Measurements from ENCODE around the gene COL7A1.

DNA sequence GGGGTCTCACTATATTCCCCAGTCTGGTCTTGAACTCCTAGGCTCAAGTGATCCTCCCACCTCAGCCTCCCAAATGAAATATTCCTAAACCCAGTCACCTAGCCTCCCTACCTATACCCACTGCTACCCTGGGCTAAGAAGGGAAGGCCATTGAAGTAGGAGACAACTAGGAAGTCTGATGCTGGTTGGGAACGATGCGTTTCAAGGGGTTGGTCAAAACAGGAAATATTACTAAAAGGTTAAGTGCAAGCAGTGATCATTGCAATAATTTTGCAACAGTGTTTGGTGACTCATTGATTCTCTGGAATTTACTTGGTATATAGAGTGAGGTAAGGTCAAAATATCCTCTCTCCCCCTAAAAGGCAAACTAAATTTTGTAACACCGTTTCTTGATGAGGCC is 18.9 kb upstream of the COL7A1 start:
- TF ChIP-seq YY1 (IDR thresholded peaks at IDR 0.05; ENCODE audit: low read depth), result no peak
- TF ChIP-seq NFIC (IDR thresholded peaks at IDR 0.05; ENCODE audit: borderline replicate concordance), result no peak

Data from SK-N-SH (cell line).